Right lobe of liver (tissue), 6 donors: ENCODE measurements around the gene CDKN2B. TPM values are rescaled to one million over a fixed set of nuclear protein-coding genes. Genes with fewer than 3 reads are reported as not detected.

ENCODE experiments used
- ATAC-seq, 4 donors: fragments of 200-7000 bp; cut with Tn5 transposase; one replicate each; pipeline ENCODE4 v1.9.1; 2020; ENCODE audit warnings: mild to moderate bottlenecking in 4 of 4, moderate library complexity in 4 of 4
- DNase-seq, 3 donors: peaks; one replicate each; pipeline ENCODE4 v3.0.0-alpha.2; 2020
- H3K27ac ChIP-seq, 3 donors: fragments of 200-600 bp; one replicate each; pipeline ENCODE4 v1.8.0; 2022
- H3K27me3 ChIP-seq, 2 donors: fragments of 200-600 bp; one replicate each; pipeline ENCODE4 v1.8.0; 2022
- H3K36me3 ChIP-seq, 4 donors: fragments of 200-600 bp; sonication (generic) in 1 of 4; one replicate each; pipeline versions ENCODE4 v1.5.1 to v1.8.0; 2017 to 2022; ENCODE audit warnings: control low read depth in 1 of 4
- H3K4me1 ChIP-seq, 4 donors: fragments of 200-600 bp; sonication (generic) in 1 of 4; one replicate each; pipeline versions ENCODE4 v1.5.1 to v1.8.0; 2017 to 2022; ENCODE audit warnings: control low read depth in 1 of 4
- H3K4me3 ChIP-seq, 3 donors: fragments of 200-600 bp; one replicate each; pipeline ENCODE4 v1.8.0; 2022
- H3K9me3 ChIP-seq, 4 donors: fragments of 200-600 bp; sonication (generic) in 1 of 4; one replicate each; pipeline versions ENCODE4 v1.5.1 to v1.8.0; 2017 to 2022; ENCODE audit warnings: control low read depth in 1 of 4
- POLR2A ChIP-seq: fragments of 450-650 bp; IDR thresholded peaks from one replicate; pipeline ENCODE4 v1.6.1; 2017; ENCODE audit warnings: antibody characterized with exemption, mild to moderate bottlenecking
- WGBS: methylation state at CpG from one replicate; pipeline ENCODE4 v1.1.6; 2018; ENCODE audit warnings: low coverage, low lambda C conversion rate; ENCODE audit not compliant: insufficient coverage; ENCODE audit errors: missing lambda C conversion rate; 5-methylcytosine and 5-hydroxymethylcytosine counted together
- intact Hi-C, 2 donors: fragments of 100-400 bp; cut with DNase I; formaldehyde crosslinking; loops; one replicate each; pipeline versions ENCODE4 v1.11.2 to v1.14.1; 2022
- total RNA-seq, 6 experiments: library from RNA; depleted of rRNA in 2 of 6; stranded (reverse); fragments of >200 nt in 2 of 6; fragmentation: NEBNext Ultra II Directional in 3 of 6; extraction: Animal tissue kit (Norgen Biotek cat#: 25700) in 3 of 6; gene quantifications; one replicate each; pipeline versions ENCODE4 v1.1.0 to v1.2.4, GENCODE V29; 2016 to 2023
- TF ChIP-seq, protein P1 (sequence below), 4 donors: fragments of 200-600 bp in 3 of 4; fragments of 450-650 bp in 1 of 4; IDR thresholded peaks; one replicate each; pipeline versions ENCODE4 v1.5.1 to v1.8.0; 2016 to 2022; ENCODE audit warnings: antibody characterized with exemption in 4 of 4, mild to moderate bottlenecking in 2 of 4
- donor health status: DM: no; HTN: yes; CAD: no.
- donor health status: DM: no; HTN: no; CAD: no.
- donor health status: DM: no; HTN: no; CAD: no.
- donor health status: DM: no; HTN: yes; CAD: no.
- donor health status: DM: no; HTN: yes; CAD: no.

Gene CDKN2B
- total RNA-seq, 6 experiments from 2014 or later, result 0.64 to 4.2 (median 1.8) TPM

DNA sequence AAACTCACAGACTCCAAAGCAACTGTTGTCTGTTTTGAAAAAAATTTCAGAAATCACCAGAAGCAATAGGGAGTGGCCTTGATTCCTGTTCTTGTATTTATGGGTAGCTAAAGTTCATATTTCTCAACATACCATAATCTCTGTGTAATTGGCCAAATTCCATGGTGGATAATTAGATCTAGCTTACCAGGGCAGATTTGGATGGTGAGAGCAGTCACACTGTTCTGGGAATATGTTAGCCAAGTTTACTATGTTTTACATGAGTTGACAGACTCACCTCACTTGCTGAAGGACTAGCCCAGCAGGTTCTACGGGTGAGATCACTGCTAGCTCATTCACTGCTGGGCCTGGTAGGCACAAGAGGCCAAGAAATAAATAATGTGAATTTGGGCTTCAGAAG lies 32.7 kb upstream of the CDKN2B start:
- ATAC-seq (peak in 3 of 4 donors; percentile 21 to 68 (median 51)), DNase-seq (no peak)
- Histone ChIP-seq H3K4me3 (no peak overlapping the region), H3K36me3 (no peaks in the 10 kb centered on the region), H3K27me3 (no peaks in the 10 kb centered on the region), H3K9me3 (no peaks in the 10 kb centered on the region), H3K4me1 (peaks cover 0 to 6% (median 0%) of the 10 kb centered on the region in 4 donors), H3K27ac (no peak overlapping the region)
- intact Hi-C loops, result no loop called here
- WGBS, result 40% methylated on average over 1 of the region's 1 CpG
- TF ChIP-seq, protein P1, sequence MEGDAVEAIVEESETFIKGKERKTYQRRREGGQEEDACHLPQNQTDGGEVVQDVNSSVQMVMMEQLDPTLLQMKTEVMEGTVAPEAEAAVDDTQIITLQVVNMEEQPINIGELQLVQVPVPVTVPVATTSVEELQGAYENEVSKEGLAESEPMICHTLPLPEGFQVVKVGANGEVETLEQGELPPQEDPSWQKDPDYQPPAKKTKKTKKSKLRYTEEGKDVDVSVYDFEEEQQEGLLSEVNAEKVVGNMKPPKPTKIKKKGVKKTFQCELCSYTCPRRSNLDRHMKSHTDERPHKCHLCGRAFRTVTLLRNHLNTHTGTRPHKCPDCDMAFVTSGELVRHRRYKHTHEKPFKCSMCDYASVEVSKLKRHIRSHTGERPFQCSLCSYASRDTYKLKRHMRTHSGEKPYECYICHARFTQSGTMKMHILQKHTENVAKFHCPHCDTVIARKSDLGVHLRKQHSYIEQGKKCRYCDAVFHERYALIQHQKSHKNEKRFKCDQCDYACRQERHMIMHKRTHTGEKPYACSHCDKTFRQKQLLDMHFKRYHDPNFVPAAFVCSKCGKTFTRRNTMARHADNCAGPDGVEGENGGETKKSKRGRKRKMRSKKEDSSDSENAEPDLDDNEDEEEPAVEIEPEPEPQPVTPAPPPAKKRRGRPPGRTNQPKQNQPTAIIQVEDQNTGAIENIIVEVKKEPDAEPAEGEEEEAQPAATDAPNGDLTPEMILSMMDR (IDR thresholded peaks at IDR 0.05), result no peak
- no peak for TF ChIP-seq POLR2A

- DNase-seq (no peak), ATAC-seq (no peak)
- Histone ChIP-seq H3K9me3 (no peaks in the 10 kb centered on the region), H3K4me3 (no peak overlapping the region), H3K36me3 (no peaks in the 10 kb centered on the region), H3K27me3 (no peaks in the 10 kb centered on the region), H3K27ac (no peak overlapping the region), H3K4me1 (peaks cover 0 to 6% (median 0%) of the 10 kb centered on the region in 4 donors)
- WGBS, result 82% methylated on average over 1 of the region's 1 CpG
- intact Hi-C loops, result no loop called here
- no peak for TF ChIP-seq POLR2A
- TF ChIP-seq, protein P1 (IDR thresholded peaks at IDR 0.05), result no peak
Measured at GRCh38 chr9:22041344-22041743, 32.2 kb upstream of the CDKN2B start.

DNA sequence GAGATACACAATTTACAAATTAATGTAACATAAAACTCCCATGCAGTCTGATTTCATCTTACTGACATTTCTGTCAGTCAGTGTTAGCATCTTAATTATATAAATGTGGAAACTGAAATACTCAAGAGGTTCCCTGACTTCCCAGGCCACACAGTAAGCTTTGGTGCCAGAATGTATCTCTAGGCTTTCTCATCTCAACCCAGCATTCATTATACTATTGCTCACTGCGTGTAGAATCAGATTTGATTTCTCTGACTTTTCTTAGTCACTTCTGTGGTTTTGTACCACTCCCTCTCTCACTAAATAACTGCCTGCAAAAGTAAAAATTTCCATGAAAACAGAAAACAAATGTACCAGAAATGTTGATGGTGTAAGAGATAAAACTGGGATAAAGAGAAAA lies 31.7 kb upstream of the CDKN2B start:
- no peak overlapping the region for H3K4me3 ChIP-seq
- peaks cover 0 to 6% (median 0%) of the 10 kb centered on the region in 4 donors for H3K4me1 ChIP-seq
- no peak for TF ChIP-seq POLR2A
- TF ChIP-seq, protein P1 (IDR thresholded peaks at IDR 0.05), result no peak
- DNase-seq, result no peak
- H3K27ac ChIP-seq, result no peak overlapping the region
- no peak for ATAC-seq
- intact Hi-C loops, result no loop called here
- 69% methylated on average over 1 of the region's 1 CpG for WGBS
- no peaks in the 10 kb centered on the region for H3K9me3 ChIP-seq
- H3K27me3 ChIP-seq, result no peaks in the 10 kb centered on the region
- H3K36me3 ChIP-seq, result no peaks in the 10 kb centered on the region

- DNase-seq (no peak), ATAC-seq (peak in 3 of 4 donors; percentile 38 to 51 (median 44))
- TF ChIP-seq, protein P1 (IDR thresholded peaks at IDR 0.05), result no peak
- no peak for TF ChIP-seq POLR2A
- Histone ChIP-seq H3K9me3 (no peaks in the 10 kb centered on the region), H3K36me3 (no peaks in the 10 kb centered on the region), H3K27me3 (no peaks in the 10 kb centered on the region), H3K27ac (no peak overlapping the region), H3K4me3 (no peak overlapping the region), H3K4me1 (peaks cover 0 to 6% (median 0%) of the 10 kb centered on the region in 4 donors)
- WGBS, result 48% methylated on average over 3 of the region's 3 CpGs
- intact Hi-C loops, result no loop called here
Measured at GRCh38 chr9:22039258-22039657, 30.2 kb upstream of the CDKN2B start.
